Left ventricle myocardium inferior (tissue), 1 donor: ENCODE results near the gene TRAK1. TPM values are rescaled to one million over a fixed set of nuclear protein-coding genes. Genes with fewer than 3 reads are reported as not detected.
A peak's percentile ranks its signal among the peaks of the same experiment; 100 is the strongest.

Experiments used
- DNase-seq: peaks from one replicate; pipeline ENCODE4 v3.0.0-alpha.2; 2020
- H3K27ac ChIP-seq: fragments of 200-600 bp; replicated peaks from 2 replicates; pipeline ENCODE4 v1.8.0; 2021
- H3K27me3 ChIP-seq: fragments of 200-600 bp; 2 replicates; pipeline ENCODE4 v1.8.0; 2021; ENCODE audit warnings: low read depth
- H3K36me3 ChIP-seq: fragments of 200-600 bp; 2 replicates; pipeline ENCODE4 v1.8.0; 2021
- H3K4me1 ChIP-seq: fragments of 200-600 bp; 2 replicates; pipeline ENCODE4 v1.8.0; 2021
- H3K4me3 ChIP-seq: fragments of 200-600 bp; 2 replicates; pipeline ENCODE4 v1.8.0; 2021; ENCODE audit warnings: mild to moderate bottlenecking, moderate library complexity
- H3K9me3 ChIP-seq: fragments of 200-600 bp; replicated peaks from 2 replicates; pipeline ENCODE4 v1.8.0; 2021
- CTCF ChIP-seq: fragments of 200-600 bp; IDR thresholded peaks from 2 replicates; pipeline ENCODE4 v1.8.0; 2021; ENCODE audit warnings: antibody characterized with exemption, mild to moderate bottlenecking, borderline replicate concordance
- intact Hi-C: fragments of 100-400 bp; cut with micrococcal nuclease; formaldehyde crosslinking; loops from one replicate; pipeline ENCODE4 v1.11.0; 2022
- total RNA-seq: library from RNA; stranded (reverse); fragmentation: NEBNext Ultra II Directional; extraction: Animal tissue kit (Norgen Biotek cat#: 25700); gene quantifications from one replicate; pipeline ENCODE4 v1.2.1, GENCODE V29; 2021
- donor health status: DM: no; HTN: yes; CAD: no; lungs with severe emphysema.

Gene TRAK1
- total RNA-seq, 1 donor from 2014 or later = 264 TPM

GRCh38 chr3:42265059-42265991 is 174.2 kb downstream of the TRAK1 start:
- DNase-seq = no peak
- H3K27me3 ChIP-seq = peaks cover 97% of the 10 kb centered on the region
- no peak overlapping the region for H3K27ac ChIP-seq
- no peak for TF ChIP-seq CTCF
- H3K4me1 ChIP-seq = peaks cover 28% of the 10 kb centered on the region
- H3K4me3 ChIP-seq = peak overlapping the region; percentile 45
- intact Hi-C loops = no loop called here
- H3K9me3 ChIP-seq = no peaks in the 10 kb centered on the region
- no peaks in the 10 kb centered on the region for H3K36me3 ChIP-seq

- Histone ChIP-seq H3K4me1 (peaks cover 28% of the 10 kb centered on the region), H3K27ac (no peak within 1 kb of the TSS), H3K9me3 (no peaks in the 10 kb centered on the region), H3K4me3 (peak within 1 kb of the TSS; percentile 45), H3K27me3 (peaks cover 97% of the 10 kb centered on the region), H3K36me3 (no peaks in the 10 kb centered on the region)
- no peak for DNase-seq
- intact Hi-C loops = no loop called here
- no peak for TF ChIP-seq CTCF
These were observed 174.9 kb downstream of the TRAK1 start, which contains the start of gene CCK for GRCh38 chr3:42266085-42266484. Gene CCK, minus strand, starts transcription at chr3:42266185. Its CDS starts 2,555 bp downstream, at chr3:42263630.

GRCh38 chr3:42267878-42268277 is 176.7 kb downstream of the TRAK1 start:
- Histone ChIP-seq H3K9me3 (no peaks in the 10 kb centered on the region), H3K4me3 (no peak overlapping the region), H3K27me3 (peaks cover 97% of the 10 kb centered on the region), H3K4me1 (peaks cover 28% of the 10 kb centered on the region), H3K27ac (no peak overlapping the region), H3K36me3 (no peaks in the 10 kb centered on the region)
- TF ChIP-seq CTCF = no peak
- intact Hi-C loops = no loop called here
- no peak for DNase-seq

GRCh38 chr3:42269647-42270046 is 178.5 kb downstream of the TRAK1 start:
- no peak overlapping the region for H3K4me3 ChIP-seq
- TF ChIP-seq CTCF = no peak
- no peaks in the 10 kb centered on the region for H3K9me3 ChIP-seq
- intact Hi-C loops = no loop called here
- H3K27me3 ChIP-seq = peaks cover 82% of the 10 kb centered on the region
- H3K36me3 ChIP-seq = no peaks in the 10 kb centered on the region
- no peak overlapping the region for H3K27ac ChIP-seq
- DNase-seq = no peak
- H3K4me1 ChIP-seq = peaks cover 12% of the 10 kb centered on the region

- no peaks in the 10 kb centered on the region for H3K36me3 ChIP-seq
- H3K9me3 ChIP-seq = no peaks in the 10 kb centered on the region
- no peak overlapping the region for H3K27ac ChIP-seq
- H3K4me1 ChIP-seq = peaks cover 2% of the 10 kb centered on the region
- intact Hi-C loops = no loop called here
- TF ChIP-seq CTCF = no peak
- H3K27me3 ChIP-seq = peaks cover 73% of the 10 kb centered on the region
- H3K4me3 ChIP-seq = no peak overlapping the region
- no peak for DNase-seq
These were observed 179.4 kb downstream of the TRAK1 start for GRCh38 chr3:42270561-42270960.
